NCI-H2107 (cell line): ENCODE results near the gene ARMCX5.

Experiments used
- DNase-seq: peaks from one replicate; lab custom pipeline; 2025; lab: John Stamatoyannopoulos, UW

ARMCX5 gene

DNA sequence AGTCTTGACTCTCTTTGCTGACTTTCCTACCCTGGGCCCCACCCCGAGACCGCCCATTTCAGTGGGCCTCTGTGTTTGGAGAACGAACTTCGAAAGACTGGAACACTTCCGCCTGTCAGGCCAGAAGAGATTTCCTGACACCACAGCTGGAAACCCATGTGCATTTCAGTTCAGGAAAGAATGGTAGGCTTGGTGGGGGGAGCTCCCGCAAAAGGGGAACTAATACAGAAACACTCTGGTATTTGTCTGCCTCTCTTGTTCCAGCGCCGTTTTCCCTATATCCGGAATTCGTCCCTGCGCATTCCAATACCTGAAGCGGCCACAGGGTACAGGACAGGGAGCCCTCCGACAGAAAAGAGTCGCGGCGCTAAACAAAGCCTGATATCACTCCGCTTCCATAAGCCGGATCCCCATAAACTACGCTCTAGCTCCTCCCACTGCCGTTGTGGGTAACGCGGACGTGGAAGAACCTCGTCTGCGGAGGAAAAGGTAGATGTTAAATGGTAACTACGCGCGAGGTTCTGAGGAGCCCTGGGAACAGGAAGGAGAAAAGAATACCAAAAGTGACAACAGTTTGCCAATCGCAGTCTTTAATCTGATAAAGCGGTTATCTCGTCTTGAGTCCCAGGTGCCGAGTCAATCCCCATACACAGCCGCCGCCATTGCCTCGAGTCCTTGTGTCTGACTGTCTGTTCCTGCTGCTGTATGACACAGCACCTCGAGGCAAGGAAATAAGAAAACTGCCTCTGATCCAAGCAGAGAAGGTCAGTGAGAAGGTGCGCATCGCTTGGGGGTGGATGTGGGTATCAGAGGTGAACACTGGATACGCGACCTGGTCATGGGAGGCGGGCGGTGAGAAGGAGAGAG lies at the start of gene ARMCX5:
TSS of gene ARMCX5 (plus strand) at position 432 of the 867 bp plus-strand sequence. CDS start 2,627 bp downstream, outside the sequence.
- peak; percentile 73 for DNase-seq

DNA sequence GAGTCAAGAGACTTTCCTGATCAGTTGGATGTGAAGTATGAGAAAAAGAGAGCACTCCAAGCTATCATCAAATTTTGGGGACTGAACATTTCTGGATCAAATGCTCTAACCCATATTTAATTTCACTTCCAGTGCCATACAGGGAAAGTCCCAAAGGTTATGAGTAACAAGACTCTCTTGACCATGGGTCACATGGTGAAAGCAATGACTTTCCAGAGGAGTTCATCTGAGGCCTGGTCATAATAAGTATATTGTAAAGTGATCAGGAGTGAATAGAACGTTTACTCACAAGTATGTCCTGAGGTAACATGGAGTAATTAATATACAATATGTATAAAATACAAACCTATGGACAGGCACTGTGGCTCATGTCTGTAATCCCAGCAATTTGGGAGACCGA lies 40.7 kb upstream of the ARMCX5 start:
- DNase-seq = no peak

DNA sequence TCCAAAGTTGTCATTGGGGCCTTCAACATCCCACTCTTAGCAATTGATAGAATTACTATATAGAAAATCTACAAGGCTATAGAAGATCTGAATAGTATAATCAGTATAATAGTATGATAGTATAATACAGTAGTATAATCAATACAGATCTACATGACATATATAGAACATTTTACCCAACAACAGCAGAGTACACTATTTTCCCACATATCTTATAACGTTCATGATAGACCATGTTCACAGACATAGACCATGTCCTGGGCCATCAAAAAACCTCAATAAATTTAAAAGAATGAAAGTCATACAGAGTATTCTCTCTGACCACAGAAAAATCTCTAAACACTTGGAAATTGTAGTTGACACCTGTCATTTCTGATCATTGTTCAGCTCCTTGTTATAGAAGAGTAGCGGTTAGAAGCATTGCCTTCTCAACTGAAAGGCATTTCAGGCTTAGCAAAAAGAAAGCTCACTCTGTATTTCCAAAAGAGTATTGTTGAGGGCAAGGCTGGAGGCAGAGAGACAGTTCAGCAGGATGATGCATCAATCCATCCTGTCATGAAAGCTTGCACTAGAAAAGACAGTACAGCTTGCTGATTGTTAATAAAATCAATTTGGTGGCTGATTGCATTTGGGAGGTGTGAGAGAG lies 38.8 kb upstream of the ARMCX5 start:
- DNase-seq = no peak

DNA sequence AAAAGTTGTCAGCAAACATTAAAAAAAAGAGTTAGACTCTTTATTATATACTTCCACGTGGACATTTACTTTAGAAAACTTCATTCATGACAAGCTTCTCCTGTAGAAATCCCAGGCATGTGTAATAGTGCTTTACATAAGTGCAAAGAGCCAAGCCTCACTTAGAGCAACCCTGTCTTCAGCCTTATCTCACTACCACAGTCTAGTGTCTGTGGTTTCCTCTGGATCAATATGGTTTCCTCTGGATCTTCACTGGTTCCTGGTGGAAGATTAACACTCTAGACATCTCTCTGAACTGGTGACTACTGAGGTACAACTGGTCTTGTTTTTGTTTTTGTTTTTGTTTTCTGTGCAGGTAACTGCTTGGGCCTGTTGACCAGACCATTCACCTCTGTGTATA lies 18.4 kb upstream of the ARMCX5 start:
- DNase-seq = no peak

DNA sequence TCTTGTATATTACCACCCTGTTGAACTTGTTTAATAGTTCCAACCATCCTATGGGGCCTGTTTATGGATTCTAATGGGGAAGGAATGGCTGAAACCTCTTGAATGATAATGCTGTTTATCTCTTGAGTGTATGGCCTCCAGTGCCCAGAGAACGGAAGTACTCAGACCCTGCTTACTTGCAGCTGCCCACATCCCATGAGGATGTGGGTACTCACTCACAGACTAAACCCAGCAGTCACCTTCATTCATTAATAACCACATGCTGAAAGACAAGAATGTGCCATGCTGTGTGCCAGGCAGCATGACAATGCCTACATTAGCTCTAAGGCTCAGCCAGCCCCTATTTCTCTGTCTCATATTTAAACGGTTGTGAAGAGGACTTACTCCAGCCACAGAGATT lies 5.9 kb upstream of the ARMCX5 start:
- no peak for DNase-seq

DNA sequence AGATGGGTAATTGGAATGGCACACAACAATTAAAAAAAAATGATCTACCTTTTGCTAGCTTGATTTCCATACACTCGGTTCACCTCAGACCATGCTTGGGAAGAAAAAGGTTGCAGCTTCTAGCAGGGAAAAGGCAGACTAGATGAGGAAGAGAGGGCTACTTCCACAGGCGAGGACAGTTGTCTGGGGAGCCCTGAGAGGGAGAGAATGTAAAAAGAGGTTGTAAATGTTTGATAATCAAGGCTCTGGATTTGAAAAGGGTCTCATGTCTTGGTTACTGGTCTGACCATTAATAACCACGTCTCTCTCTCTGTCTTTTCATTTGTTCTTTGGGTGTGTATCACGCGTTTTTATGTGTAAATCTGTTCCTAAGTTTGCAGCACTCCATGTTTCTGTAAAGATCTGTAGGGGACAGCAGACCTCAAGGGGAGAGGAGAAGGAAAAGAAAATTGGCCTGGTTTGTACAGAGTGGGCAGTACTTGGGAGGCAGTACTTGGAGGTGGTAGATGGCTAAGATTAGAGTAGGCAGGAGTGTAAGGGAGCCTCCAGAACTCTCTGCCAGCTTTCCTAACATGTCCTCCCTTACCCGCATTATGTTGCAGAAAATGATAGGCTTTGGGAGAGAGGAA lies 750 bp downstream of the ARMCX5 start:
- no peak for DNase-seq

DNA sequence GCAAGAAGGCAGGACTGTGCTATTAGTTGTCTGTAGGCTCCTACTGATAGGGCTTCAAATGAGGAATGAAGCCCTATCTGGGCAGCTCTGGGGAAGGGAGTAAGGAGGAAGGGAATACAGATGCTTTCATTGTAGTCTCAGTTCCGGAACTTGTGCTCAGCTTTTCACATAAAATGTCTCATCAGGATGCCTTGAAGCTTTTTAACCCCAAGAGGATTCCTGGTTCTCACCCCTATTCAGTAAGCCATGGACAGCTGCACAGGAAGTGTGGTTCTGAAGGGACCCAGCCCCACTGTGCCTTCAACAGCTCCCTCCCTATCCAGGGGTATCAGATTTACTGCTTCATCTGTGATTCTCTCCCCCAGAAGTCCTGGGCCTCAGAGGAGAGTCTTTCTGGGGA lies 5.0 kb downstream of the ARMCX5 start:
- no peak for DNase-seq

DNA sequence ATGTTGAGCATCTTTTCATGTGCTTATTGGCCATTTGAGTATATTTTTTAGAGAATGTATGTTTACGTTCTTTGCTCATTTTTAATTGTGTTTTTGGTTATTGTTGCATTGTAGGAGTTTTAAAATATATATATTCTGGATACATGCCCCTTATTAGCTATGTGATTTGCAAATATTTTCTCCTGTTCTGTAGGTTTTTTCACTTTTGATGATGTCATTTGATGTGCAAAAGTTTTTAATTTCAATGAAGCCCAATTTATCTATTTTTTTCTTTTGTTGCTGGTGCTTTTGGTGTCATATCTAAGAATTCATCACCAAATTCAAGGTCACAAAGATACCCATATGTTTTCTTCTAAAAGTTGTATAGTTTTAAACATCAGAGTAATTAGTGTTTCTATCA lies 6.8 kb downstream of the ARMCX5 start:
- DNase-seq = no peak

DNA sequence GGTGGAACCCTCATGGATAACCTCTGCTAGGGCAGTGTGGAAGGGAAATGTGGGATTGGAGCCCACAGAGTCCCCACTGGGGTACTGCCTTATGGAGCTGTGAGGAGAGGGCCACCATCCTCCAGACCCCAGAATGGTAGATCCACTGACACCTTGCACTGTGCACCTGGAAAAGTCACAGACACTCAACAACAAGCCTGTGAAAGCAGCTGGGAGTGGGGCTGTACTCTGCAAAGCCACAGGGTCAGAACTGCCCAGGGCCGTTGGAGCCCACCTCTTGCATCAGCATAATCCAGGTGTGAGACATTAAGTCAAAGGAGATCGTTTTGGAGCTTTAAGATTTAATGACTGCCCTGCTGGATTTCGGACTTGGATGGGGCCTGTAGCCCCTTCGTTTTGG lies 11.6 kb downstream of the ARMCX5 start:
- DNase-seq = no peak

DNA sequence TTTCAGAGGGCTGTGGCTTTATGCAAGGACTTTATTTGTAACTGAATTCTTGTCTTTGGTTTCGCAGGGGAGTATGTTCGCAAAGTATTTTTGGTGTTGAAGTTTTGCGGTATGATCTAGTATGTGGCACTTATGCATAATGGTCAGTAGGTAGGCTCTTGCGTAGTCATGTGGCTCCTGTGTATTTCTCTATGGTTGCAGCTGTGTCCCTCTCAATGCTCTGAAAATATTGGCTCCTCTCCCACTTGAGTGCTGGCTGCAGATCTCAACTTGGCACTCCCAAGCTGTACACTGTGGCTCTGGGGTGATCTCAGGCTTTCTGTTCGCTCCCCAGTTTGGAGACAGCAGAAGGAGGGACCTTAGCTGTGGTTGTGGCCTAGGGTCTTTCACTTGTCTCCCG lies 24.8 kb downstream of the ARMCX5 start:
- no peak for DNase-seq

DNA sequence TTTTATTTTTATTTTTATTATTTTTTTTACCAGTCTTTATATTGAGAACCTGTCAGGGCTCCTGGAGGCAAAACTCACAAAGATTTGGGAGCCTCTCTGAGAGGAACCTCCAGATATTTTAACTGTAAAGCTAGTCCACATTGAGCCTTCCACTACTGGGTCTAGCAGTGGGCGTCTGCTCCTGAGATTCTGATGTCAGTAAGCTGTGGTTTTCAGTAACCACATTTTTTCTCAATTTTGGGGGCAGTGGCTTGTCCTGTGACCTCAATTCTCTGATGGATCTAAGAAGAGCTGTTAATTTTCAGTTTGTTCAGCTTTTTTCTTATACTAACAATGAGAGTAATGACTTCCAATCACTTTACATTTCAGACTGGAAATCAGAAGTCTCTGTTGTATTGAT lies 28.3 kb downstream of the ARMCX5 start:
- DNase-seq = no peak

DNA sequence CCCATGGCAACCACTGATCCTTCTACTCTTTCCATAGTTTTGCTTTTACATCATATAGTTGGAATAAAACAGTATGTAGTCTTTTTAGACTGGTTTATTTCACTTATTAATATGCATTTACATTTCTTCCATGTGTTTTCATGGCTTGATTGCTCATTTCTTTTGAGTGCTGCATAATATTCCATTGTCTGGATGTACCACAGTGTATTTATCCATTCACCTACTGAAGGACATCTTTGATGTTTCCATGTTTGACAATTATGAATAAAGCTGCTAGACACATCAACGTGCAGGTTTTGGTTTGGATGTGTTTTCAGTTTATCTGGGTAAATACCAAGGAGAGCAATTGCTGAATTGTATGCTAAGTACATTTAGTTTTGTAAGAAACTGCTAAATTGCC lies 38.2 kb downstream of the ARMCX5 start:
- DNase-seq = no peak

DNA sequence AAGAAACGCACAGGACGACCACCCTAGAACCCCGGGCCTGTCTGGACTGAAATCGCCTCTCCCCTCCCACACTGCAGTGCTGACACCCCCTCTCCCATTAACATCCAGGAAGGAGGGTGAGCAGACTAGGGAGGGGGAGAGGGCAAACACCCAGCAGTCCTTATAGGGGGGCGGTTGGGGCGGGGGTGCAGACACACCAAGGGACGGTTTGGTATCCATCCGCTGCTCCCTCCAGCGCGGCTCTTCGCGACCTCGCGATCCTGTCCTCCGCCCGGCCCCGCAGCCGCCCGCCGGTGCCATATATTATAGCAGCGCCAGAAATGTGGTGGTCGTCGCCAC lies 51.6 kb downstream of the ARMCX5 start:
- DNase-seq = no peak

DNA sequence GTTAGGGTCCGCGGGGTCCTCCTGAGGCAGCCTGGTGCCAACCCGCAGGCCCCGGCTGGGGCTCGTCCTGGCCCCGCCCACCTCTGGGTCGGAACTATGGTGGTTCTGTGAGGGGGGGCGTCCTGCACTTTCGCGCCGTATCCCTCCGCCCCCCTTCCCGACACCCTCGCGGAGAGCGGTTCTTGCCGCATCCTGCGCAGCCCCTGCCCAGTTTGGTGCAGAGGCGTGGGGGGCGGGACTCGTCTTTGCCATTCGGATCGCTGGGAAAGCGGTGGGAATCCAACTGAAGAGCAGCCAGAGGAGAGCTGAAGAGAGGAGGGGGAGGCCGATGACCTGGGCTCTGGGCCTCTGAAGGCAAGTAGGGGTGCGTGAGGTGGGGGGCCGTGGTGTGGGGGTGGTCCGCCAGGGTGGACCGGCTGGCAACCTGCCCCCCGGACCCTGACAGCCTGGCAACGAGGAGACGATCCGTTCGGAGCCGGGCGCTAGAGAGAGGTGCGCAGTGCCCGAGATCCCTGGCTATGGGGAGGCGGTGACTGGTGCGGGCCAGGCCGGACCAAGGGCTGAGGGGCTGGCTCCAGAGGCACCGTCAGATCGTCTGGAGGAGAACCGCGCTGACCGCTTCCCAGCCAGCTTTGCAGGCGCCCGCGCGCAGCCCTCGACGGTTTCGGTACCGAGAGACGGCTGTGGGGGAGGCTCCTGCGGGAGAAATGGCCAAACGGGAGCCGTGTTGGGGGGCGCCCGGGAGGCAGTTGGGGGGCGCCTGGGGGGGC lies 52.1 kb downstream of the ARMCX5 start, which contains the start of gene GPRASP1:
TSS of gene GPRASP1 (plus strand) at position 242 of the 770 bp plus-strand sequence. CDS start 2,431 bp downstream, outside the sequence.
- no peak for DNase-seq

DNA sequence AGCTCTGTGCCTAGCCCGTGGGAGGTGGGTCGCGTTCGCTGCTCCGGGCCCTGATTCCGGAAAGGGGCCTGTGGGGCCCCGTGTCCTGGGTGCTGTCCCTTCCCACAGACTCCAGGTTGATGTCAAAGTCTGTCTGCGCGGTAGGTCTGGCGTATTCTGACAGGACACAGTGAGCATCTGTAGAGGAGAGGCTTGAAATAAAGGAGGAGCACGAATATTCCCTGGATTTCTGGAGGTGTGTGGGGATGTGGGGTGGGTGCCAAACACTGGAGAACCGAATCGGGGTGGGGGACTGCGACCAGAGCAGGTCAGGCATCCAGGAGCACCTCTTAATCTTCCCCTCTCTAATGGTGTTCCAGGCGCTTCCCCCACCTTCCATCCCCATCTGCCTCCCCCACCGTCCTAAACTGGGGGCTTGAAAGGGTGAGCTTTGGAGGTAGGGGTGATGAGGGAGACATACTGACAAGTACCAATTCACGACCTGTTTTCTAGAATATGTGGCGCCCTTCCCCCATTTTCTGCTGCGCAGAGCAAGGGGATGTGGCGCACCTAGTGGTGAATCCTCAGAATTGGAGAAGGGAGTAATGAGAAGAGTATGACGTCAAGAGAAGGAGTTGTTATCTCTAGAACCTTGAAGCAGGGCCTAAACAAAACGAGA lies 52.8 kb downstream of the ARMCX5 start:
- no peak for DNase-seq
